Suppressor macrophage treated with lipopolysaccharide for 1 hour (primary cell): Measurements from ENCODE around the gene TOP1.
A peak's percentile ranks its signal among the peaks of the same experiment; 100 is the strongest.

Experiments
- DNase-seq, 3 donors: peaks; one replicate each; pipeline ENCODE4 v3.0.0-alpha.2; 2020 to 2022

Gene TOP1

GRCh38 chr20:41058674-41059635, 30.3 kb downstream of the TOP1 start:
- DNase-seq, result no peak

DNA sequence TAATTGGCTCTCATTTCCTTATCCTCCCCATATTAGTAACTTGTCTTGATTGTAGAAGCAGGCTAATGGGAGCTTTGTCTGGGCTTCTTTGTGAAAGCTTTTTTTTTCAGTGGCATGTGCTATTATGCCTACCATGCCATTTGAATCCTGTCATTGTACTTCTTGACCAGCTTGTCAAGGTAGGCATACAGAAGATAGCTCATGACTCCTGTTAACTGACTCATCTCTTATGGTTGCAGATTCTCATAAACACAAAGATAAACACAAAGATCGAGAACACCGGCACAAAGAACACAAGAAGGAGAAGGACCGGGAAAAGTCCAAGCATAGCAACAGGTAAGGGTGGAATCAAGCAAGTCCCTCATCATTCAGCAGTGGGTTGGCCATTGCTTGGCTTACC, 32.5 kb downstream of the TOP1 start:
- DNase-seq, result no peak

DNA sequence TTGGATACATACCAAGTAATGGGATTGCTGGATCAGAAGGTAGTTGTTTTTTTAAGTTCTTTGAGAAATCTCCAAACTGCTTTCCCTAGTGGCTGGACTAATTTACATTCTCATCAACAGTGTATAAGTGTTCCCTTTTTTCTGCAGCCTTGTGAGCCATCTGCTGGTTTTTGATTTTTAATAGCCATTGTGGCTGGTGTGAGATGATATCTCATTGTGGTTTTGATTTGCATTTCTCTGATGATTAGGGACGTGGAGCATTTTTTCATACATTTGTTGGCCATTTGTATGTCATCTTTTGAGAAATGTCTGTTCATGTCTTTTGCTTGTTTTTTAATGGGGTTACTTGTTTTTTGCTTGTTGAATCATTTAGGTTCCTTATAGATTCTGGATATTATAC, 34.8 kb downstream of the TOP1 start:
- DNase-seq, result peak; percentile 22 to 46 (median 31)

DNA sequence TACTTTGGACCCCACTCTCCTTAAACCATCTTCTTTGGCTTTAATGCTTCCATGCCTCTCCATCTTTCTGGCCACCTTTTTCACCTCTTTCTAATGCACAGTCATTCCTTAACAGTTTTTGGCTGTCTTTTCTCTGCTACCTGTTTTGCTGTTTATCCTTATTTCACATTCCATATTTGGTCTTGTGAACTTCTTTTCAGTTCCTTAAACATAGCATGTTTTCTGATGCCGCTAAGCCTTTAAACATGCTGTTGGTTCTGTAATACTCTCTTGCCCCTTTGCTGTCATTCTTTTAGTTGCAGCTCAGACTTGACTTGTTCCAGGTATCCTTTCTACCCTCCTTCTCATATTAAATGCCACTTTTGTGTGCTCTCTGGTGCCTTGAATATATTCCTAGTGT, 35.8 kb downstream of the TOP1 start:
- DNase-seq, result no peak

DNA sequence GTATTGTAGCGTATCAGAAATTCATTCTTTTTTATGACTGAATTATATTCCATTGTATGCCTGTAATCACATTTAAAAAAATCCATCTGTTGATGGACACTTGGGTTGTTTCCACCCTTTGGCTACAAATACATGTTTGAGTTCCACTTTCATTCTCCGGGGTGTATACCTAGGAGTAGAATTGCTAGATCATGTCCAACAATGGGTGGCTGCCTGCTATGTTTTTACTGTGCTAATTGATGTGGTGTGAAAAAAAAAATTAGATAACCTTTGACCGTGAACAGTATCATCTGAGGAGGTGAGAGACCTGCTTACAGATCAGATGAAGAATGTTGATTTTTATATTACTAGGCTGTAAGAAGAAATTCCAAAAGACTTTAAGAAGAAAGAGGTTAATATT, 37.1 kb downstream of the TOP1 start:
- DNase-seq, result no peak

DNA sequence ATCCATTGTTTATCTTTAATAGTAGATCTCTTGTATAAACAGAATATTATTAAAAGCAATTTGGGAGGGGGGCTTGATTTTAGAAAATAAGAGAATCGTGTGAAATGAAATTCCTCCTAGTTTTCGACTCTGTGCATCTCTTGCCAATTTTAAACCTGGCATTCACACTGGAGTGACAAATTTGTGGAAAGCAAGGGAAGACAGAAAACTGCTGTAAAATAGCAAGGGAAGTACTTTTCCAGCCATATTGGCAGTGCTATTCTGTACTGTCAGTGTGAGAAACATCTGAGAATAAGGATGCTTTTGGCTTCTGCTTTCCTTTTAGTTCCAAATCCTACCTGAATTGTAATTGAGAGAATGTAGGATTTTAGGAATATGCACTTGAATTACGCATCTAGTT, 40.2 kb downstream of the TOP1 start:
- no peak for DNase-seq

DNA sequence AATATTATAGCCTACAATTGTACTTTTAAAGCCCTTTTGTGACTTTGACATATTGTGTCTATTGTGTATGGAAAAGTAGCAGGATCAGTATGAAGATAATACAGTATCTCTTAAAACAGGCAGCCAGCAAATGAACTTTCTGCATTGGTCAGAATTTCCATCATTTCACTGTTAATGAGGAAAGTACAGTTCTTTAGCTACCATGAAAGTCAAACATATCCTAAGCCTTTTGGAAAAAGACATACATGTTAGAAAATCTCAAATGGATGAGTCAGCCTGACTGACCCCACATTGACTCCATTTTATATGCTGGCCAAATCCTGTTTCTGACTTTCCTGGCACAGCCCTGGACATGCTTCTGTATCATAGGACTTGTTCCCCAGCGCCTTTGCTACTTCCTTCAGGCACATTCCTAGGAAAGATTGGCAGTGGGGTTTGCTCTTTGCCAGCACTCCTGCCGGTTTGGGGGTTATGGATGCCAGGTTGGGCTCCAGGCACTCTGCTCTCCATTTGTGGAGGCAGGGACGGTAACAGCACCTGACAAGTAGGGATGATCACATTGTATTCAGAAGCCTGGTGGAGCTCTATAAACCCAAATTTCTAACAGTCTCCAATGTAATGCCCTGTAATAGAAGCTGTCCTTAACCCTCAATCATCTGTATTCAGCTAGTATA, 43.7 kb downstream of the TOP1 start:
- peak; percentile 25 to 44 (median 33) for DNase-seq

DNA sequence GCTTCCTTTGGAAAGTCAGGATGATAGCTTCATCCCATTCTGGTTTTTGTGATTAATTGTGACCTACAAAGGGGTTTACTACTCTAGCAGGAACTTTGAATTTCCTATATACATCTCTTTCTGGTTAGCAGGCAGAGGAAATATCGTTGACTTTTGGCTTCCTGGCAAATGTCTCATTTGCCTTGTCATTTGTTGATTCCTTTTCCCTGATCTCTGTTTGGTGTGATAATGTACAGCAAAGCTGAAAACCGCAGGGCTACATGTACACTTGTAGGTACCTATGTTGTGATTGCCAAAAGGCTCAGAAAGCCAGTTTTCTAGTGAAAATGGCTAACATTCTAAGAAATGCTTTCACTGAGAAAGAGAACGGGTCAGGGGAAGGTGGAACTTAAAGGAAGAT, 44.3 kb downstream of the TOP1 start:
- no peak for DNase-seq

GRCh38 chr20:41074441-41074840, 45.8 kb downstream of the TOP1 start:
- no peak for DNase-seq

DNA sequence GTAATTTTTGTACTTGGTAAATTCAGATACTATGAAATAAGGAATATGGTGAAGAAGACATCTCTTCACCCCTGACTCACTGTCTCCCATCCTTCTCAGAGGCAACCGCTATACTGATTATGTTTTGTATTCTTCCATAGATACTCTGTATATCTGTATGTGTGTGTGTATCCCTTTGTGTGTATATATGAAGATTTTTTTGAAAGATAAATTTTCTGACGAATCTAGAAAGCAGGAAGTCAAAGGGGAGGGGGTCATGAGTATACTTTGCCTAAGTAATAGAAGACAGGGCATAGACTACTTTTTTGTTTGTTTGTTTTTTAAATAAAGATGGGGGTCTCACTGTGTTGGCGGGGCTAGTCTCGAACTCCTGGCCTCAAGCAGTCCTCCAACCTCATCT, 48.2 kb downstream of the TOP1 start:
- no peak for DNase-seq

GRCh38 chr20:41078329-41078728, 49.7 kb downstream of the TOP1 start:
- peak in 1 of 3 donors; percentile 36 for DNase-seq

DNA sequence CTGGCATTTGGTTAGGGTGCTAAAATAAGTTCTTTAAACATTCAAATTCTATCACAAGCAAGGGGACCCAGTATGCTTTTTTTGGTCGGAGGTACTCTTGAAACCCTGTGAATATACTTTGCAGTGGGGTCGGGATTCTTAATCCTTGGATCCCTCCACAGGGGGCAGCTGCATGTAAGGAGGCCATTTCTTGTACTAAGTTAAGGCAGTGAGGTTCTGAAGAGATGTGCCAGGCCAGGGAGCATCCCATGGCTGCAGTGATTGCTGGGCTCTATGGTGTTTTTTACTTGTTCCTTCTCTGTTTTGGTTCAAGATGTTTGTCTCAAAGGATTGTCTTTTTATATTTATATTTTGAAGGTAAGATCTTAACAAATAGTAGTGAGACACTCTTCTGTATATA, 50.4 kb downstream of the TOP1 start:
- DNase-seq, result no peak

DNA sequence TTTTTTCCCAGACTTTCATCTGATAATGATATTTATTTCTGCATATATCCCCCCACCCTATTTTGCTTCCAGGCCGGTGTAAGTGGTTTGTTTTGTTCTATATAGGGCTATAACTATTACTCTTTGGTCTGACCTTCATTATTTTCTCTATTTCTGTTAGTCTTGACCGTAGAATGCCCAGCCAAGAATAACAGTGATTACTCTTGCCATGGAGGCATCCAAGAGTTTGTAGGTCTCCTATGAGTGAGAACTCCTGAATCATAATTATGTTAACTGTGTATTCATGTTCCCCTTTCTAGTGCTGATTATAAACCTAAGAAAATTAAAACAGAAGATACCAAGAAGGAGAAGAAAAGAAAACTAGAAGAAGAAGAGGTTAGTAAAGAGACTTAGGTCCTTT, 52.2 kb downstream of the TOP1 start:
- DNase-seq, result no peak

GRCh38 chr20:41081276-41081814, 52.7 kb downstream of the TOP1 start:
- no peak for DNase-seq

DNA sequence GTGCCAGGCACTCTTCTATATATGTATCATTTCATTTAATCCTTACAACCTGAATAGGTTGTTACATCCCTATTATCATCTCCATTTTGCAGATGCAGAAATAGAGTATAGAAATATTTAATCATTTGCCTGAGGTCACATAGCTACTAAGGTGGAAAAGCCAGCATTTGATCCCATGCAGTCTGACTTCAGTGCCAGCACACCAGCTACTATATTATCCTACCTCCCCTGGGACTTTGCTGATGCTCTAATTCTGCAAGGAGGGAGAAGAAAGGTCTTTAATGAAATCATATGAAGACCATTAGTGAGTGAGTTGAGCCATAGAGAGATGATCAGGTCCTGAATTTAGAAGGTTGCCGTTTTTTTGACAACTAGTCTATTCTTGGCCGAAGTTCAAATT, 53.7 kb downstream of the TOP1 start:
- no peak for DNase-seq

GRCh38 chr20:41085606-41086005, 57.0 kb downstream of the TOP1 start:
- no peak for DNase-seq

DNA sequence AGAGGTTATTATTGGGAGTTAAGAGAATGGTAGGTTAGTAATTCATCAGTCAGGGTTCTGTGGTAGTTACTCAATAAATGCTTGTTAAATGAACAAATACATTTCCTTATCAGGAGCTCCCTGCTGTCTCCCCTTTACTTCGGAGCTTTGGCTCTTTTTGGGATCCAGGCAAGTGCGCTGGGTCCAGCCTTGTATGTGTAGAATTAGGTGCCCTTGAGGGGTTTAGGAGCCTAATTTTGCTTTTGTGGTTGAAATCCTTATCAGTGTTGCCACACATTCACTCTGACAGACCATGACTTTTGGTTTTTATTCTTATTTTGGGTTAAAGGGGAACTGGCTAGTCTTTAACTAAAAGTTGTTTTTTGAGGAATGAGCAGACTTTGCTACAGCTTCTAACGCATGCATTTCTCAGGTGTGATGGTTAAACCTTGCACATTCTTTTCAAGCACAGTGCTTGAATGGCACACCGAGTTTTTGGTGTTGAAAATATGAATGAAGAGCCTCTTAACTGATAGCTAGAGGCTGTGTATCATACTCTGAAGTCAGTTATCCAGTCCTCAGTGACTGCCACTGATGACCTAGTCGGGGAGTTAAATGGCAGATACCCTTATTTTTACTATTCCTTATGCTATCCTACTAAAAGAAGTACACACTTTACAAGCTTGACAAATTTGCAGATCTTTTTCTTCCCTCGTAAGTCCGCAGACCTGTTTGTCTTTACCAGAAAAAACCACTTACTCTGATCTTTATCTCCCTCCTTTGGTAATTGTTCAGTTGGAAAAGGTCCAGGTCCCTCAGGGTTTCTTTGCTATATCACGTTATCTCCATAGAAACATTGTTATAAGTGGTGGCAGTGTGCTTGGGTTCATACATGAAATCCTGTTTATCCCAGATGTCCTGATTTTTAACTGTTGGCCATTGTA, 58.0 kb downstream of the TOP1 start:
- DNase-seq, result no peak

DNA sequence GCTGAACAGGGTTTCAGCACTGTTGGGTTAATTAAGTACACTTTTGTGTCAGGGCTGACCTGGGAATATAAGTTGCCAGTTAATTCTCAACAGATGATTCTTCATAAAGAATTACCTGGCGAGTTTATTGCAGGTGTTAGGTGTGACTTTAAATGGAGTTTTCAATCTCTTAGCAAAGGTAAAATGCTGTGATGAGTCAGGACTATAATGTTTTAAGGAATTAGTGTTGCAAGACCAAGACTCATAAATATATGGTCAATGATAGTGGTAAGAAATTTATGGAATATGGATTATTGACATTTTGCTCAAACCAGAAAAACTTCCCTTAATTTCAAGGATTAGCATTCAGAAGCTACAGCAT, 58.7 kb downstream of the TOP1 start:
- no peak for DNase-seq

DNA sequence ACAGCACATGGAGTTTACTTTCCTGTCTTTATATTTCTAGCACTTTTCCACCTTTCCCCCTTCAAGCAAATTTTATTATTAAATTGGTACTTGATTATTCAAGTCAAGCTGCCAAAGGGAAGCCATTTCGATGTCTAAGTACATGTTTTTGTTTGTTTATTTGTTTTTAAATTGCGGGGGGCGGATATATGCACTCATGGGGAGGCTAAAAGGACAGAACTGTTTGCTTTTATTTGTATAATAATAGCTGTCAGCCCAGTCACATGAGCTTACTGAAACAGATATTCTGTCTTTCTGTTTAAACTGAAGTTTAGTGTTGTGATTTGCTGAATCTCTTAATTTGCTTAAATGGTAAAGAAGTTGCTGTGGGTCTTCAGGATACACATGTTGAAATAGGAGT, 59.2 kb downstream of the TOP1 start:
- no peak for DNase-seq

GRCh38 chr20:41089555-41089954, 60.9 kb downstream of the TOP1 start:
- DNase-seq, result no peak

DNA sequence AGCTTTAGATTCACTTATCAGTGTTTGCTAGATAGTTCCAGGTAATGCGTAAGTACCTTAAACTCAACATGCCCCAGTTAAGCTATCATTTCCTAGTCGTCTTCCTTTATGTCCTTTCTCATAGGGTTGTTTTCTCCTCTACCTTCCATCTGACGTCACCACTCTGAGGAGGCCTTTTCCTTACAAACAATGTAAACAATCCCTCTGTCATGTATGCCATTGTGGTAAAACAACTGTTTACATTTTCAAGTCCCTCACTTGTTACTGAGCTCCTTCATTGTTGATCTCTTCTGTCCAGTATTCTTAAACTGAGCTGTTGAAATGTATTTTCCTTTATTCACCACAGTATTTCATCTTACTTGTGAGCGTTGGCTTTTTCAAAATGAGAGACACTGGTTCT, 63.3 kb downstream of the TOP1 start:
- DNase-seq, result no peak

DNA sequence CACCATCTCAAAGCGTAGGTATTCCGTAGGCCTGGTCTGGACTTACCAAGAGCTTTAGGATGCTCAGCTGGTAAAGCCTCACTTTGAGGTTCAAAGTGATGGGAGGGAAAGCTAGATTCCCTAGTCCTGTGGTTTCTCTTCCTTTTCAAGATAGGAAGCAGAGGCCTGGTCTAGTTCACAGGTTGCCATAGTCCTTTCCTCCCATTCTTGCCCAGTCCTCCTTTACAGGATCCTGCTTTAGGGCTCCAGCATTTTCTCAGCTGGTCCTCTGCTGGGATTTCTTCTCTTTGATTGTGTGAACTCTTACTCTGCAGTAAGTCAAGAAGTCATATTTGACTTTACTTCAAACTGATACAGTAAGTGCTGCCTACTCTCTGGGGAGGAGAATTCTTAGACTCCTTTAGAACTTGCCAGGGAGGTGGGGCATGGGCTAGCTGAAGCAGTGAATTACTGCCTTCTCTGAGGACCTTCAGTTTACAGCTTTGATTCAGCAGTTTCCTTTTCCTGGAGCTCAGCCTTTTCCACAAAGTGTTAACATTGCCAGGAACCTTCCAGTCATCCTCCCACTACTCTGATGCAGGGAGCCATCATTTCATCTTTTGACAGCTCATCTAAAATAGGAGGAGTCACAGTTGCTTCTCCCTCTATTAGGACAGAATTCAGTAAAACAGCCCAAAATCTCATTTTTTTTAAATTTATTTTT, 65.9 kb downstream of the TOP1 start:
- DNase-seq, result peak; percentile 21 to 81 (median 40)
